AG09309 (cell line): ENCODE measurements around the gene EPHB1.

Experiments used
- DNase-seq: peaks from one replicate; pipeline ENCODE4 v3.0.0-alpha.2; 2010; ENCODE audit warnings: low read depth
- H3K4me3 ChIP-seq: 2 replicates; pipeline ENCODE4 v1.5.1; 2011; ENCODE audit warnings: mild to moderate bottlenecking, low read depth, low read length, moderate library complexity; ENCODE audit not compliant: control insufficient read depth
- TF ChIP-seq, protein P1 (sequence below): IDR thresholded peaks from 2 replicates; pipeline ENCODE4 v1.5.1; 2011; ENCODE audit warnings: mild to moderate bottlenecking, low read depth, low read length, inconsistent platforms; ENCODE audit not compliant: insufficient read depth, control insufficient read depth; ENCODE audit errors: missing control alignments

EPHB1 gene

DNA sequence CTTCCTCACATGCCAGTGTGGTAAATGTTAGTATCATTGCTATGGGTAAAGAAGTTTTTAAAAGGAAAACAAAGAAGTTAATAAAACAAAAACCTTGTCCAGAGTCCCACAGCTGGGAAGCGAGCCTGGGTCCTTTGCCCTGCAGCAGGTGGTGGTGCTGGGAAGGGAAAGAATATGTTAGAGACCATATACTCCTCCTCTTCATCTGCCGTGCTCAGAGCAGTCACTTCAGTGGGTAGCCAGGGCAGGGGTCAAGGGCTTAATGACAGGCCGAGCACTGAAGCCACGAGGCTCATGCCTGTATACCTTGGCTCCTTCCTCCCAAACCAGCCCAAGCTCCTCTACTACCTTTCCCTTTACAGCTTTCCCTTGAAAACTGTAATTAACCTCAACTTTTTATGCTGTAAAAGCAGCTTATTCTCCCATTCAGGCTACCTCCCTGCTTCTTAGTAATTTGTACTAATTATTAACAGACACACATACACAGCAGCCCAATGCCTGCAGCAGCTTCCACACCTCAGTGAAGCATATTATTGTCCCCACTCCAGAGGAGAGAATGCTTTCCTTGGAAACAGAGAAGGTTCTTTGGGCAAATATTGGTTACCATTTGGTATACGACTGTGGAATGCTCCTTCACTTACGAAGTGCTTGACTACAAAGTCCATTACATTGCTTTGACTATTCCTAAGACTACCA, 362.1 kb downstream of the EPHB1 start:
- no peak overlapping the region for H3K4me3 ChIP-seq
- TF ChIP-seq, protein P1, sequence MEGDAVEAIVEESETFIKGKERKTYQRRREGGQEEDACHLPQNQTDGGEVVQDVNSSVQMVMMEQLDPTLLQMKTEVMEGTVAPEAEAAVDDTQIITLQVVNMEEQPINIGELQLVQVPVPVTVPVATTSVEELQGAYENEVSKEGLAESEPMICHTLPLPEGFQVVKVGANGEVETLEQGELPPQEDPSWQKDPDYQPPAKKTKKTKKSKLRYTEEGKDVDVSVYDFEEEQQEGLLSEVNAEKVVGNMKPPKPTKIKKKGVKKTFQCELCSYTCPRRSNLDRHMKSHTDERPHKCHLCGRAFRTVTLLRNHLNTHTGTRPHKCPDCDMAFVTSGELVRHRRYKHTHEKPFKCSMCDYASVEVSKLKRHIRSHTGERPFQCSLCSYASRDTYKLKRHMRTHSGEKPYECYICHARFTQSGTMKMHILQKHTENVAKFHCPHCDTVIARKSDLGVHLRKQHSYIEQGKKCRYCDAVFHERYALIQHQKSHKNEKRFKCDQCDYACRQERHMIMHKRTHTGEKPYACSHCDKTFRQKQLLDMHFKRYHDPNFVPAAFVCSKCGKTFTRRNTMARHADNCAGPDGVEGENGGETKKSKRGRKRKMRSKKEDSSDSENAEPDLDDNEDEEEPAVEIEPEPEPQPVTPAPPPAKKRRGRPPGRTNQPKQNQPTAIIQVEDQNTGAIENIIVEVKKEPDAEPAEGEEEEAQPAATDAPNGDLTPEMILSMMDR = no peak
- no peak for DNase-seq

DNA sequence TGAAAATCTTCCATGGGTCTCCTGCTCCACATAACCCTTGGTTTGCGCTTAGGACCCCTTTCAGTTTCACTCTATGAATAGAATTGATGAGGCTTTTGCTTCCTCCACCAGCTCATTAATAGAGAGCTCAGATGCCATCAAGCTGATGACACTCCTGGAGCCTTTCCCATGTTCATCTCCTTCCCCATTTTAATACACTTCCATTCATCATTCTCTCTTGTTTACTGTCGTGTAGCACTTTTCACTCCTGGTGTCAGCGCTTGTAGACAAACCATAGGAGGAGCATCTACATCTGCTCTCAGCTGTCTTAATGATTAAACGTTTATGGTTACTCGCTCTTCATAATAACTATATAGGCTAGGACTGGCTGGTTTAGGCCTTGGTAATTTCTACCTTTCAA, 363.5 kb downstream of the EPHB1 start:
- TF ChIP-seq, protein P1 = no peak
- H3K4me3 ChIP-seq = no peak overlapping the region
- DNase-seq = no peak

GRCh38 chr3:135159681-135160247, 364.7 kb downstream of the EPHB1 start:
- TF ChIP-seq, protein P1 = no peak
- DNase-seq = no peak
- H3K4me3 ChIP-seq = no peak overlapping the region

DNA sequence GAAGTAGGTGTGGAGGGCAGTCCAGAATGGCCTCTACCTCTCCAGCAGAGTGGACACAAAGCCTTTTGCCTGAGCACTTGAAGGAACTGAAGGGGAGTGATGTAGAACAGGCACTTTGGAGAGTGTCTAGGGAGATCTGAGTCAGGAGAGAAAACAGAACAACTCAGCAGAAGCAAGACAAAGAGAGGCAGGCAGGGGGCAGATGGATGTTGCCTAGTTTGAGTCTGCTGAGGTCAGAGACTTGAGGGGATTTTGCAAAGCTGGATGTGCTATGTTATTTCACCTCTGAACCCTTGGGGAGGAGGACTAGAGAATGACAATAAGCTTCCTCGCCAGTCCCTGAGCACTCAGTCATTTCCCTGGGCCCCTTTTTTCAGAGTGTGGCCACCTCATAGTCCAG, 366.4 kb downstream of the EPHB1 start:
- TF ChIP-seq, protein P1 = no peak
- no peak overlapping the region for H3K4me3 ChIP-seq
- DNase-seq = no peak

GRCh38 chr3:135163701-135164100, 368.6 kb downstream of the EPHB1 start:
- TF ChIP-seq, protein P1 = no peak
- DNase-seq = no peak

DNA sequence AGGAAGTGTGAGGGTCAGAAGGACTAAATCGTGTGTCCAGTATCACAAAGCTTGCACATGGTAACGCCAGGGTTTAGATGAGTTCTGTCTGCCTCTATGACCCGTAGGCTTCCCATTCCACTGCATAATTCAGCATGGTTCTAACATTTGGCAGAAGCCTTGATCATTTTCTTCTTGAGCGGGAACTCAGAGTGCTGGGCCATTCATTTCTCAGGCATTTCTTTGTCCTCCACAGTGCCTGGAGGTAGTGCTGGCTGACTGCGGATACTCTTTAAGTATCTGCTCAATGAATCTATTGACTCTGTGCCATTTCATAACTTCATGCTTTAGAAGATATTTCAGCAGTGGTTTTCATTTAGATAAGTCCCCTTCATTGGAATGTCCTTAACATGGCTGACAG, 370.2 kb downstream of the EPHB1 start:
- no peak overlapping the region for H3K4me3 ChIP-seq
- no peak for DNase-seq

More at GRCh38 chr3:135163701-135164100, 368.6 kb downstream of the EPHB1 start:
- H3K4me3 ChIP-seq = no peak overlapping the region

More for the DNA sequence above, 370.2 kb downstream of the EPHB1 start:
- TF ChIP-seq, protein P1 = no peak
